Muscle layer of duodenum (tissue), 2 donors: ENCODE data around the gene PTPRK.

Experiments used
- H3K27ac ChIP-seq: one replicate; pipeline ENCODE4 v1.7.0; 2013; ENCODE audit warnings: mild to moderate bottlenecking, low read length
- H3K27me3 ChIP-seq: one replicate; pipeline ENCODE4 v1.7.0; 2013; ENCODE audit warnings: low read depth, mild to moderate bottlenecking, control low read depth, low read length
- H3K36me3 ChIP-seq, 2 donors: one replicate each; pipeline ENCODE4 v1.7.0; 2013; ENCODE audit warnings: low read length in 2 of 2, control low read depth in 1 of 2, mild to moderate bottlenecking in 1 of 2; ENCODE audit not compliant: insufficient read depth in 2 of 2, control insufficient read depth in 1 of 2
- H3K4me1 ChIP-seq, 2 donors: one replicate each; pipeline ENCODE4 v1.7.0; 2013; ENCODE audit warnings: low read length in 2 of 2, mild to moderate bottlenecking in 2 of 2, control low read depth in 1 of 2, moderate library complexity in 1 of 2; ENCODE audit not compliant: insufficient read depth in 2 of 2, control insufficient read depth in 1 of 2
- H3K4me3 ChIP-seq, 2 donors: one replicate each; pipeline ENCODE4 v1.7.0; 2013; ENCODE audit warnings: low read length in 2 of 2, low read depth in 1 of 2, mild to moderate bottlenecking in 1 of 2
- H3K9me3 ChIP-seq, 2 donors: one replicate each; pipeline ENCODE4 v1.7.0; 2013; ENCODE audit warnings: low read length in 2 of 2, control low read depth in 1 of 2, mild to moderate bottlenecking in 1 of 2; ENCODE audit not compliant: control insufficient read depth in 1 of 2
- donor health status: healthy.

Gene PTPRK

GRCh38 chr6:128465368-128466343 is 54.7 kb downstream of the PTPRK start:
- peaks cover 0 to 4% of the 10 kb centered on the region in 2 donors for H3K4me1 ChIP-seq
- H3K36me3 ChIP-seq, result no peaks in the 10 kb centered on the region
- no peak overlapping the region for H3K4me3 ChIP-seq
- H3K9me3 ChIP-seq, result no peaks in the 10 kb centered on the region
- H3K27ac ChIP-seq, result no peak overlapping the region
- no peaks in the 10 kb centered on the region for H3K27me3 ChIP-seq

GRCh38 chr6:128464790-128465189 is 55.6 kb downstream of the PTPRK start:
- Histone ChIP-seq H3K27ac (no peak overlapping the region), H3K4me3 (no peak overlapping the region), H3K27me3 (no peaks in the 10 kb centered on the region), H3K4me1 (peaks cover 0 to 4% of the 10 kb centered on the region in 2 donors), H3K36me3 (no peaks in the 10 kb centered on the region), H3K9me3 (no peaks in the 10 kb centered on the region)

GRCh38 chr6:128463942-128464341 is 56.5 kb downstream of the PTPRK start:
- Histone ChIP-seq H3K36me3 (no peaks in the 10 kb centered on the region), H3K4me3 (no peak overlapping the region), H3K9me3 (no peaks in the 10 kb centered on the region), H3K4me1 (peaks cover 0 to 4% of the 10 kb centered on the region in 2 donors), H3K27me3 (no peaks in the 10 kb centered on the region), H3K27ac (no peak overlapping the region)

GRCh38 chr6:128461501-128461900 is 58.9 kb downstream of the PTPRK start:
- H3K4me3 ChIP-seq, result no peak overlapping the region
- peaks cover 0 to 8% of the 10 kb centered on the region in 2 donors for H3K4me1 ChIP-seq
- H3K36me3 ChIP-seq, result no peaks in the 10 kb centered on the region
- H3K9me3 ChIP-seq, result no peaks in the 10 kb centered on the region
- no peaks in the 10 kb centered on the region for H3K27me3 ChIP-seq
- H3K27ac ChIP-seq, result no peak overlapping the region

- no peak overlapping the region for H3K4me3 ChIP-seq
- H3K27ac ChIP-seq, result no peak overlapping the region
- H3K36me3 ChIP-seq, result no peaks in the 10 kb centered on the region
- H3K9me3 ChIP-seq, result peaks cover 0 to 2% of the 10 kb centered on the region in 2 donors
- H3K4me1 ChIP-seq, result peaks cover 0 to 8% of the 10 kb centered on the region in 2 donors
- H3K27me3 ChIP-seq, result no peaks in the 10 kb centered on the region
Observed at GRCh38 chr6:128456510-128457230, 63.7 kb downstream of the PTPRK start.

- H3K9me3 ChIP-seq, result peaks cover 0 to 2% of the 10 kb centered on the region in 2 donors
- H3K27ac ChIP-seq, result no peak overlapping the region
- no peaks in the 10 kb centered on the region for H3K27me3 ChIP-seq
- no peak overlapping the region for H3K4me3 ChIP-seq
- no peaks in the 10 kb centered on the region for H3K36me3 ChIP-seq
- H3K4me1 ChIP-seq, result peaks cover 0 to 8% of the 10 kb centered on the region in 2 donors
Observed at GRCh38 chr6:128455959-128456358, 64.4 kb downstream of the PTPRK start.

GRCh38 chr6:128452713-128453112 is 67.7 kb downstream of the PTPRK start:
- H3K27me3 ChIP-seq, result no peaks in the 10 kb centered on the region
- no peak overlapping the region for H3K27ac ChIP-seq
- peaks cover 0 to 2% of the 10 kb centered on the region in 2 donors for H3K9me3 ChIP-seq
- peaks cover 0 to 8% of the 10 kb centered on the region in 2 donors for H3K4me1 ChIP-seq
- H3K4me3 ChIP-seq, result no peak overlapping the region
- no peaks in the 10 kb centered on the region for H3K36me3 ChIP-seq

GRCh38 chr6:128446497-128446896 is 73.9 kb downstream of the PTPRK start:
- Histone ChIP-seq H3K36me3 (no peaks in the 10 kb centered on the region), H3K27ac (no peak overlapping the region), H3K9me3 (no peaks in the 10 kb centered on the region), H3K27me3 (no peaks in the 10 kb centered on the region), H3K4me3 (no peak overlapping the region), H3K4me1 (peaks cover 0 to 6% of the 10 kb centered on the region in 2 donors)

- H3K36me3 ChIP-seq, result no peaks in the 10 kb centered on the region
- H3K27me3 ChIP-seq, result no peaks in the 10 kb centered on the region
- H3K9me3 ChIP-seq, result no peaks in the 10 kb centered on the region
- peaks cover 0 to 8% of the 10 kb centered on the region in 2 donors for H3K4me1 ChIP-seq
- H3K4me3 ChIP-seq, result no peak overlapping the region
- no peak overlapping the region for H3K27ac ChIP-seq
Observed at GRCh38 chr6:128443553-128443952, 76.8 kb downstream of the PTPRK start.

- H3K27me3 ChIP-seq, result no peaks in the 10 kb centered on the region
- H3K4me3 ChIP-seq, result no peak overlapping the region
Observed at GRCh38 chr6:128439627-128440026, 80.8 kb downstream of the PTPRK start.

GRCh38 chr6:128438393-128438792 is 82.0 kb downstream of the PTPRK start:
- no peaks in the 10 kb centered on the region for H3K9me3 ChIP-seq
- peaks cover 0 to 2% of the 10 kb centered on the region in 2 donors for H3K4me1 ChIP-seq
- H3K27me3 ChIP-seq, result no peaks in the 10 kb centered on the region
- no peak overlapping the region for H3K27ac ChIP-seq
- no peak overlapping the region for H3K4me3 ChIP-seq
- no peaks in the 10 kb centered on the region for H3K36me3 ChIP-seq

More at GRCh38 chr6:128439627-128440026, 80.8 kb downstream of the PTPRK start:
- Histone ChIP-seq H3K4me1 (peaks cover 0 to 6% of the 10 kb centered on the region in 2 donors), H3K9me3 (no peaks in the 10 kb centered on the region), H3K27ac (no peak overlapping the region), H3K36me3 (no peaks in the 10 kb centered on the region)
